ENCODE data around the gene CLPX.
"Not testable (repeated sequence)": the region's sequence is repeated elsewhere in the genome, so short reads cannot be mapped to it uniquely, and the experiment has no call there.

- not testable (repeated sequence) for TF ChIP-seq CTCF (IDR thresholded peaks at IDR 0.05); ZFX (IDR thresholded peaks at IDR 0.05; ENCODE audit: borderline replicate concordance)
These were observed 3.4 kb downstream of the CLPX start for GRCh38 chr15:65181582-65182353.
